Lower lobe of right lung (tissue), 2 donors: Measurements from ENCODE around the gene CPB2. TPM values are rescaled to one million over a fixed set of nuclear protein-coding genes. Genes with fewer than 3 reads are reported as not detected.

ENCODE experiments used
- ATAC-seq, 2 donors: fragments of 200-7000 bp; cut with Tn5 transposase; one replicate each; pipeline ENCODE4 v1.9.1; 2020 to 2022; ENCODE audit warnings: mild to moderate bottlenecking in 2 of 2, moderate library complexity in 2 of 2
- DNase-seq: peaks from one replicate; pipeline ENCODE4 v3.0.0-alpha.2; 2020
- H3K27ac ChIP-seq: fragments of 200-600 bp; one replicate; pipeline ENCODE4 v1.8.0; 2022
- H3K27me3 ChIP-seq: fragments of 200-600 bp; one replicate; pipeline ENCODE4 v1.8.0; 2022; ENCODE audit warnings: low read depth
- H3K36me3 ChIP-seq: fragments of 200-600 bp; one replicate; pipeline ENCODE4 v1.8.0; 2022; ENCODE audit warnings: mild to moderate bottlenecking
- H3K4me1 ChIP-seq: fragments of 200-600 bp; one replicate; pipeline ENCODE4 v1.8.0; 2022
- H3K4me3 ChIP-seq: fragments of 200-600 bp; one replicate; pipeline ENCODE4 v1.8.0; 2022; ENCODE audit warnings: mild to moderate bottlenecking
- H3K9me3 ChIP-seq: fragments of 200-600 bp; one replicate; pipeline ENCODE4 v1.8.0; 2022
- CTCF ChIP-seq: fragments of 200-600 bp; IDR thresholded peaks from one replicate; pipeline ENCODE4 v1.8.0; 2022; ENCODE audit warnings: antibody characterized with exemption, mild to moderate bottlenecking
- intact Hi-C: fragments of 100-400 bp; cut with DNase I; formaldehyde crosslinking; loops from one replicate; pipeline ENCODE4 v1.11.0; 2022
- total RNA-seq: library from RNA; stranded (reverse); fragmentation: NEBNext Ultra II Directional; extraction: Animal tissue kit (Norgen Biotek cat#: 25700); gene quantifications from one replicate; pipeline ENCODE4 v1.2.1, GENCODE V29; 2021
- donor health status: DM: no; HTN: yes; CAD: no; lungs with severe emphysema.

Gene CPB2
- total RNA-seq, 1 donor from 2014 or later: 33.5 TPM

- no peaks in the 10 kb centered on the region for H3K27me3 ChIP-seq
- DNase-seq (no peak), ATAC-seq (no peak)
- no peak overlapping the region for H3K27ac ChIP-seq
- intact Hi-C loops: no loop called here
- no peak for TF ChIP-seq CTCF
- H3K4me1 ChIP-seq: no peaks in the 10 kb centered on the region
- H3K36me3 ChIP-seq: no peaks in the 10 kb centered on the region
- peaks cover 3% of the 10 kb centered on the region for H3K9me3 ChIP-seq
- no peak overlapping the region for H3K4me3 ChIP-seq
These were observed 45.4 kb downstream of the CPB2 start for GRCh38 chr13:46059405-46059804.

- Histone ChIP-seq H3K9me3 (peaks cover 2% of the 10 kb centered on the region), H3K36me3 (no peaks in the 10 kb centered on the region), H3K27me3 (no peaks in the 10 kb centered on the region), H3K4me1 (peaks cover 6% of the 10 kb centered on the region), H3K4me3 (no peak overlapping the region), H3K27ac (no peak overlapping the region)
- ATAC-seq (no peak), DNase-seq (no peak)
- intact Hi-C loops: no loop called here
- no peak for TF ChIP-seq CTCF
These were observed 46.6 kb downstream of the CPB2 start for GRCh38 chr13:46058268-46058667.

GRCh38 chr13:46057256-46058015 is 47.4 kb downstream of the CPB2 start:
- Histone ChIP-seq H3K27ac (no peak overlapping the region), H3K36me3 (no peaks in the 10 kb centered on the region), H3K4me1 (peaks cover 10% of the 10 kb centered on the region), H3K4me3 (no peak overlapping the region), H3K27me3 (no peaks in the 10 kb centered on the region), H3K9me3 (no peaks in the 10 kb centered on the region)
- DNase-seq (no peak), ATAC-seq (no peak)
- TF ChIP-seq CTCF: no peak
- intact Hi-C loops: no loop called here

- Histone ChIP-seq H3K27me3 (no peaks in the 10 kb centered on the region), H3K9me3 (no peaks in the 10 kb centered on the region), H3K4me1 (peaks cover 30% of the 10 kb centered on the region), H3K4me3 (peak overlapping the region; percentile 79), H3K27ac (peak overlapping the region; percentile 95), H3K36me3 (no peaks in the 10 kb centered on the region)
- no peak for ATAC-seq
- TF ChIP-seq CTCF: no peak
- DNase-seq: no peak
- intact Hi-C loops: no loop called here
These were observed 51.4 kb downstream of the CPB2 start for GRCh38 chr13:46053162-46054012.

GRCh38 chr13:46052319-46053161 is 52.3 kb downstream of the CPB2 start, which contains the start of gene ZC3H13:
Gene ZC3H13, minus strand, starts transcription at chr13:46052746. Its CDS starts 7,239 bp downstream, at chr13:46045507.
- TF ChIP-seq CTCF: peak; percentile 38
- H3K27ac ChIP-seq: peak within 1 kb of the TSS; percentile 95
- intact Hi-C loops: no loop called here

More at GRCh38 chr13:46052319-46053161, 52.3 kb downstream of the CPB2 start, which contains the start of gene ZC3H13:
- Histone ChIP-seq H3K27me3 (no peaks in the 10 kb centered on the region), H3K4me3 (peak within 1 kb of the TSS; percentile 79), H3K9me3 (no peaks in the 10 kb centered on the region), H3K4me1 (peaks cover 30% of the 10 kb centered on the region), H3K36me3 (no peaks in the 10 kb centered on the region)
- ATAC-seq (peak; percentile 100), DNase-seq (peak; percentile 96)
